Measurements from ENCODE around the gene ZNF22. TPM values are rescaled to one million over a fixed set of nuclear protein-coding genes. Genes with fewer than 3 reads are reported as not detected.

Gene ZNF22
- total and polyA plus RNA-seq, 2 of the 8 experiments (the other 6 are each of a cell fraction or from before 2014, with no cell fraction given) = 18.2 to 45.2 TPM

GRCh38 chr10:44975431-44976331 is 25.0 kb upstream of the ZNF22 start:
- H3K18ac ChIP-seq (ENCODE audit: extremely low read depth, low read length) = peak overlapping the region; percentile 90
- no peak overlapping the region for H3K9ac ChIP-seq (replicated peaks in 1 of 4; ENCODE audit: extremely low read depth in 1 of 4, low read depth in 3 of 4, low read length in 3 of 4)
- 37% methylated on average over 10 of the region's 10 CpGs; no CpG with 5 or more reads in 1 of the 2 experiments for WGBS, 2 experiments (ENCODE audit: extremely low coverage in 1 of 2, insufficient coverage in 1 of 2, insufficient read length in 1 of 2, insufficient replicate concordance in 2 of 2, low coverage in 1 of 2, low lambda C conversion rate in 2 of 2, missing lambda C conversion rate in 1 of 2)
- no peak overlapping the region for H3K56ac ChIP-seq (replicated peaks; ENCODE audit: insufficient read length, low read depth, low read length)
- H2BK120ac ChIP-seq (replicated peaks; ENCODE audit: low read depth, low read length) = no peak overlapping the region
- H4K5ac ChIP-seq (ENCODE audit: insufficient read length, low read depth, low read length) = no peak overlapping the region
- no peak overlapping the region for H3K23ac ChIP-seq (ENCODE audit: insufficient read length)
- peaks cover 11% of the 10 kb centered on the region; the same call in 1 of the 2 replicates for H3K23me2 ChIP-seq (ENCODE audit: low read depth, low read length)
- no peak overlapping the region for H2AK5ac ChIP-seq (ENCODE audit: low read depth, low read length)
- CTCF ChIA-PET (ENCODE audit: partially characterized antibody) = interaction anchor here (0.6 to 2.9 kb wide), 15 partner anchors 9 to 1474 kb away, joined by 3 to 40 read pairs (median 4); no protein-coding TSS in a partner anchor
- no peak overlapping the region for H3K14ac ChIP-seq (ENCODE audit: insufficient read length)
- H4K91ac ChIP-seq (replicated peaks; ENCODE audit: insufficient read length, low read length) = peak overlapping the region; percentile 3
- H3K4me1 ChIP-seq (replicated peaks in 1 of 4; ENCODE audit: control insufficient read depth in 3 of 4, insufficient read depth in 4 of 4, low read length in 3 of 4) = peaks cover 26 to 60% (median 42%) of the 10 kb centered on the region in 4 experiments
- FAIRE-seq = no peak
- H3K27me3 ChIP-seq (replicated peaks in 1 of 4; ENCODE audit: control insufficient read depth in 3 of 4, extremely low read depth in 1 of 4, insufficient read depth in 3 of 4, low read length in 3 of 4) = no peaks in the 10 kb centered on the region
- peak overlapping the region; percentile 62 to 65 for H3K4me2 ChIP-seq (ENCODE audit: insufficient read depth in 1 of 2, low read depth in 2 of 2, low read length in 2 of 2)
- H2AFZ ChIP-seq (ENCODE audit: low read length) = no peak overlapping the region
- peak overlapping the region in 3 of 4 experiments; percentile 4 to 64 (median 7); a peak in 4 of 8 replicates for H3K4me3 ChIP-seq (ENCODE audit: extremely low read depth in 1 of 4, insufficient read depth in 2 of 4, low read depth in 3 of 4, low read length in 4 of 4)
- H2BK12ac ChIP-seq (ENCODE audit: low read depth, low read length) = peak overlapping the region; percentile 35; the same call in 1 of the 2 replicates
- peaks cover 0 to under 1% (median 0%) of the 10 kb centered on the region in 4 experiments; a peak in 3 of 8 replicates for H3K36me3 ChIP-seq (ENCODE audit: control insufficient read depth in 2 of 4, insufficient read depth in 4 of 4, low read length in 3 of 4)
- no peak overlapping the region for H3K27ac ChIP-seq (ENCODE audit: low read depth, low read length)
- no peaks in the 10 kb centered on the region for H3K9me3 ChIP-seq (ENCODE audit: insufficient read depth in 2 of 2, low read depth in 1 of 2, low read length in 1 of 2)
- no peak overlapping the region for H2BK20ac ChIP-seq (ENCODE audit: low read length)
- no peaks in the 10 kb centered on the region for H3K79me1 ChIP-seq (ENCODE audit: low read depth, low read length)
- no peak overlapping the region for H2BK15ac ChIP-seq (ENCODE audit: low read length)
- H4K20me1 ChIP-seq (replicated peaks in 1 of 2; ENCODE audit: control insufficient read depth in 1 of 2, insufficient read depth in 2 of 2, low read length in 2 of 2) = no peaks in the 10 kb centered on the region
- no peak overlapping the region for H4K8ac ChIP-seq (ENCODE audit: extremely low read depth, insufficient read depth, low read length)
- H3K4ac ChIP-seq (replicated peaks; ENCODE audit: insufficient read length, low read depth, low read length) = no peak overlapping the region
- peak in 1 of 2 experiments; percentile 60 for DNase-seq (ENCODE audit: low read depth in 1 of 2, low spot score in 2 of 2)
- POLR2A ChIA-PET (ENCODE audit: partially characterized antibody) = interaction anchor here (0.8 to 2.3 kb wide), 7 partner anchors 9 to 43 kb away, joined by 3 to 11 read pairs (median 4); no protein-coding TSS in a partner anchor
- peak overlapping the region; percentile 71; the same call in 1 of the 2 replicates for H2BK5ac ChIP-seq (ENCODE audit: low read depth, low read length)
- H3K79me2 ChIP-seq (ENCODE audit: control insufficient read depth in 1 of 2, insufficient read depth in 2 of 2, low read length in 2 of 2) = no peaks in the 10 kb centered on the region
- TF ChIP-seq KDM4A (IDR thresholded peaks at IDR 0.05; ENCODE audit: low read depth, low read length, severe bottlenecking) (no peak), KDM5A (IDR thresholded peaks at IDR 0.05; ENCODE audit: low read length) (no peak), HDAC2 (IDR thresholded peaks at IDR 0.05; ENCODE audit: borderline replicate concordance in 1 of 2, low read depth in 2 of 2, low read length in 2 of 2) (peak in 1 of 2 experiments; percentile 84; a peak in 1 of 4 replicates), ZNF274 (IDR thresholded peaks at IDR 0.05; ENCODE audit: borderline replicate concordance, extremely low read depth, low read length) (no peak), SAP30 (IDR thresholded peaks at IDR 0.05; ENCODE audit: insufficient read depth, insufficient replicate concordance, low read length) (no peak), BCL11A (IDR thresholded peaks at IDR 0.05; ENCODE audit: low read depth in 2 of 2, low read length in 2 of 2) (no peak), TAF7 (optimal IDR thresholded peaks at IDR 0.05; ENCODE audit: borderline replicate concordance, low read depth, low read length) (no peak)
- TF ChIP-seq, protein P1, sequence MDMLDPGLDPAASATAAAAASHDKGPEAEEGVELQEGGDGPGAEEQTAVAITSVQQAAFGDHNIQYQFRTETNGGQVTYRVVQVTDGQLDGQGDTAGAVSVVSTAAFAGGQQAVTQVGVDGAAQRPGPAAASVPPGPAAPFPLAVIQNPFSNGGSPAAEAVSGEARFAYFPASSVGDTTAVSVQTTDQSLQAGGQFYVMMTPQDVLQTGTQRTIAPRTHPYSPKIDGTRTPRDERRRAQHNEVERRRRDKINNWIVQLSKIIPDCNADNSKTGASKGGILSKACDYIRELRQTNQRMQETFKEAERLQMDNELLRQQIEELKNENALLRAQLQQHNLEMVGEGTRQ (IDR thresholded peaks at IDR 0.05; ENCODE audit: low read length) = no peak
